Fibroblast of upper back skin (primary cell): Measurements from ENCODE around the gene S100A2.

Experiments used
- DNase-seq: peaks from one replicate; pipeline ENCODE4 v3.0.0-alpha.2; 2013

Gene S100A2

DNA sequence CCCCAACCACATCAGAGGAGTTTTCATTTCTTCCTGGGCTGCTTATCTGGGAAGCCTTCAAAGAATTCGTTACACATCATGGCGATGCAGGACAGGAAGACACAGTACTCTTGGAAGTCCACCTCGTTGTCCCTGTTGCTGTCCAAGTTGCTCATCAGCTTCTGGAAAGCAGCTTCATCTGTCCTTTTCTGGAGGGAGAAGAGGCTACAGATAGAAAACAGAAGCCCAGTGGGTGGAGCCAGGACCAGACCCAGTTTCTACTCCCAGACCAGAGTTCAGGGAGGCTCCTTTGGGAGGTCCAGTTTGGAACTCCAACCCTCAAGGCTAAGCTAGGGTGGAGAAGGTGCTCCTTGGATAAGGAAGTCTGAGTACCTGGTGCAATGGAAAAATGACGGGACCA, 21.9 kb downstream of the S100A2 start:
- no peak for DNase-seq

- DNase-seq: no peak
Measured at GRCh38 chr1:153542956-153543711, 22.5 kb downstream of the S100A2 start.

GRCh38 chr1:153541641-153542590, 23.7 kb downstream of the S100A2 start:
- DNase-seq: no peak

DNA sequence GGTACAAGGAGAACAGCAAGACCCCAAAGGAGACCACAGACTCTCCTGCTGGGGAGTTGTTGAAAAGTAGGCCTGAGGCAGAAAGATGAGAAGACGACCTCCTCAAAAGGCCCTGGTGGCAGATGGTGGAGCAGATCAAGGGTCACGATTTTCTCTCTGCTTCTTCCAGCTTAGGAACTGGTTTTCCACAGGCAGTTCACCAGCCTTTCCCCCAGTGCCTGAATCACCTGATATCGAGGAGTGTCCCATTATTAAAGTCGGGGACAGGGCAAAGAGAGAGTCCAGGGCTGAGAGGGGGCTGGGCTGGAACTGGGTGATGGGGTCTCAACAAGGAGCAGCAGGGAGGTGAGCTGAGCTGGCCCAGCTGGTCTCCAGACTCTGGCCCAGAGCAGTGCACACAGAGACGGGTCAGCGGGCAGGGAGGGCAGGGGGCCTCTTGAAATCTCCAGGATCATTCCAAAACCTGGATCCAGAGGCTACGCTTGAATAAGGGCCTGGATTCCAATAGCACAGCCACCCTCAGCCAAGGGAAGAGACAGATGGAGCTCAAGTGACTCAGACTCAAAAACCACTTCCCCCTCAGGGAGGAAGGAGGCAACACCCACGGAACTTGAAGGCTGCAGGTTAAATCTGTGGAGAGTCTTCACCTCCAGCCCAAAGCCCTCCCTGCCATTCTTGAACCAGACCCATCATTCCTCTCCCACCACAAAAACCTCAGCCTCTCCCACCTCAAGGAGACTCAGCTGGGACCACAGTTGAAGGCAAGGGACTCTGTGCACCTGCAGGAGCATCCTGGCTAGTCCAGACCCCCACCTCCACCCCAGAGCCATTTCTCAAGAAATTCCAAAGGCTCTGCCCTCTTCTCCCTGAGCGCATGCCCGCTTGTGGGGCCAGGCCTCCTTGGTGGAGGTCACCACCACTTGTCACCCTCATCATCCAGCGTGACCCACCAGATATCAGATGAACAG, 25.0 kb downstream of the S100A2 start, which contains the start of gene S100A5:
Gene S100A5 (minus strand): TSS at position 541 of the 968 bp plus-strand sequence. CDS start 743 bp downstream, outside the sequence.
- DNase-seq: peak; percentile 69

DNA sequence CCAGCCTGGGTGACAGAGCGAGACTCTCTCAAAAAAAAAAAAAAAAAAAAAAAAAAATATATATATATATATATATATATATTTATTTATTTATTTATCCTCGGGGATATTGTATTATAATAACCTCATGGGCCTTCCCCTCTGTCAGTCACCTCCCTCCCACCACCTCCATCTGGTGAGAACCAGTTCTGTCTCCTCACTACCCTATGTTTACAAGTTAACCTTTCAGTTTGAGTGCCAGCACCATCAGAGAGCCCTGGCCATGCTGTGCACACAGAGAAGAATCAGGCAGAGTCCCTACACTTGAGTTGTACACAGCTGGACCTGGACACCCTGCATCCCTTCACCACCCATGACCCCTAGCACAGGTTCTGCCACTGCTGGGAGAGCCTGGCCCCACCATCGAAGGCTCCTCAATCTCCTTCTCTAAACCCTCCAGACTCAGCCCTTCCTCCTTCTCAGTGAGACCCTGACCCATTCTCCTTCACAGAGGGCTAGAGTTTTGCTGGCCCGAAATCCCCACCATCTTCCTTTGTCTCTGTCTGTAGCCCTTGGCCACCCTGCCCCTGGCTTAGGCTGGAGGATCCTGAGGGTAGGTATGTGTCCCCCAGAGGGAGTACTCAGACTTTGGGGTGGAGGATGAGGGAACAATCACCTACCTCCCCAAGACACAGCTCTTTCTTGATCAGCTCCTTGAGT, 26.1 kb downstream of the S100A2 start:
- no peak for DNase-seq

DNA sequence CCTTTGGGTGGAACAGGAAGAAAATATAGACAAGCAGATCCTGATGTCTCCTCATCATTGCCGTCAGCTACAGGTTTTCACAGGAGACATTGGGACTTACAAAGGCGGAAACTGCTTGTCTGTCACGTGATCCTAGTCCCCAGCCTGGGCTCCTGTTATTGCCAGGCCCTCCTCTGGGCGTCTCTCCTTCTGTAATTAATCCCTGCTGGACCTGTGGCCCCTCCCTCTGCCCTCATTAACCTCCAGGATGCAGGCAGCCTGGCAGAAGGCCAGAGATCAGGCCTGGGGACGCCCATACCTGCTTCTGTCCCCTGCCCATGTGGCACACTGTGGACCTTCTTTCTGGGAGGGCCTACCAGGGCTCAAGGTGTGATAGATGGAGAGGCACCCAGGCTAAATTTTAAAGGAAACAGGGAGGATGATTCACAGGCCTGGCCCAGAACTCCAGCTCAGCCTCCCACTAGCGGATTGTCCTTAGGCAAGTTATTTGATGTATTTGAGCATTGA, 27.3 kb downstream of the S100A2 start:
- DNase-seq: no peak

- no peak for DNase-seq
Measured at GRCh38 chr1:153537376-153537730, 28.3 kb downstream of the S100A2 start.

DNA sequence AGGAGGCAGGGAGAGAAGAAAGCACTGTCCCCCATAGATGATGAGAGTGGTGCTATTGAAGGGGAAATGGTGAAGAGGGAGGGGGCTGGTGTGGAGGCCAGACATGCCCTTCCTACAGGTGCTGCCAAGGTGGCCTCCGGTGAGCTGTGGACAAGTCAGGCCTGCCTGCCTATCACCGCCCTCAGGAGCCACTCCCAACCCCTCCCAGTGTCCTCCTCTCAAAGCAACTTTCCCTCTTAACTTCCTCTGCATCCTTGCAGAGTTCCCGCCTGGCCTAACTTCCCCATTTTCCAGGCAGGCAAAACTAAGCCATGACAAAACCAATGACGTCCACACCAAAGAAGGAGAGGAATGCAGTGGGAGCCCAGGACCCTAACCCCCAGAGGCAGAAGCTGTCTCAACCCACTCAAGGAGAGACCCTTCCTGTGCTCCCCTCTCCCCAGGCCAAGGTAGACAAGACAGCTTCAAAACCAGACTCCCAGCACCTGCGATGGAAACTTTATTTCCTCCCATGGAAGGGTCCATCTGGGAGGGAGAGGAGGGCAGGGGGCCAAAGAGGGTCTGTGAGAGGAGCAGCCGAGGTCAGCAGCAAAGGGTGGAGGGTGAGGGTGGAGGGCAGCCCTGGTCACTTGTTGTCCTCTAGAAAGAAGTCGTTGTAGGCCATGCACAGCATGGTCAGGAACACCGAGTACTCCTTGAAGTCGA, 28.8 kb downstream of the S100A2 start:
- no peak for DNase-seq

- peak; percentile 85 for DNase-seq
Measured at GRCh38 chr1:153536012-153536670, 29.5 kb downstream of the S100A2 start.

DNA sequence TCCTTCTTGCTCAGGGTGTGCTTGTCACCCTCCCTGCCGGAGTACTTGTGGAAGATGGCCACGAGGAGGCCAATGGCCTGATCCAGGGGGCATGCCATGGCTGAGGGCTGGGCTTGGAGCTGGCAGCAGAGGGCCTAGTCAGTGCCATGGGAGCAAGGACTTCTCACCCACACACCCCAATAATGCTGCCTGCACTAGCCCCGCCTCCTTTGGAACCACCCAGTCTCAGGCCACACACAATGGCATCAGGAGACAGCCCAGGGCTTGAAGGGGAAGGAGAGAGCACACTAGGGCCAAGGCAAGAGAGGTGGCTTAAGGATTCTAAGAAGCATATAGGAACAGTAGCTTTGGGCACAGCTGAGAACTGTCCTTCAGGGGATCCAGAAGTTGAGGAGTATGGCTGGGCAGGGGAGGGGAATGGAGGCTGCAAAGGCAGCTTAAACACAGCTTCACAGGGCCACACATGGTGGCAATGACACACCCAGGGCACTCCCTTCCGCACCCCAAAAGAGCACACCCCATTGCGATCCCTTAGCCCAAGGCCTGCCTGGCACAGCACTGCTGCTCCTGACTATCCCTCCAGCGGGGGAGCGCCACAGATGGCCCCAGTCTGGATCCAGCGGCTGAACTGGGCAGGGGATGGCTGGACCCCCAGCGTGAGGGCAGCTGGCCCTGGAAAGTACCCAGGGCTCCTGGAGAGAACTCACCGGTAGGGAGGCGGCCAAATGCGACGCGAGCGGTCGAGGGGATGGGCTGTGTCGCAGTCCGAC, 30.2 kb downstream of the S100A2 start, which contains the start of gene S100A6:
Gene S100A6 (minus strand): TSS at position 750 of the 770 bp plus-strand sequence. CDS start 652 bp downstream, at position 98.
- DNase-seq: no peak

- no peak for DNase-seq
Measured at GRCh38 chr1:153534925-153535241, 30.8 kb downstream of the S100A2 start.

DNA sequence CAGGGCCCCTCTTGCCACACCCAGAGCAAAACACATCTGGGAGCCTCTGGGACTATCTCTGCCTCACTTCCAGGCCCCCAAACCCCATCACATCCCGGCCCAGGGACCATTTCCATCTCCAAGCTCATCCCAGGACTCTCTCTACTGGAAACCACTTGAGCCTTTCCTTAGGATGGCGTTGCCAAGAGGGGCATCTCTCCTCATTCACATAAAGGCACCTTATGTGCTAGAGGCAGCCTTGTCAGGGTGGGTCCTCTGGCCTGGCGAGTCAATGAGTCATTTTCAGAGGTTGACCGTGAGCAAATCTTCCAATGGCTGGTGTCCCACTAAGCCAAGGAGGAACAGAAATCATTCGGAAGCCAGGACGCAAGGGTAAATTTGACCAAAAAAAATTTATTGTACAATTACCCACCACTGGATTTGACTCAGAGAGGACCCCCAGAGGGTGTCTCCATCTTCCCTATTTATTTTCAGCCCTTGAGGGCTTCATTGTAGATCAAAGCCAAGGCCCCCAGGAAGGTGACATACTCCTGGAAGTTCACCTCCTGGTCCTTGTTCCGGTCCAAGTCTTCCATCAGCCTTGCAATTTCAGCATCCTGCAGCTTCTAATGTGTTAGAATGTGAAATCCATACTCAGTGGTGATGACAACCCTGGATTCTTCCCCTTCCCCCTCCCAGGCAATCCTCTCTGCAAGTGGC, 31.3 kb downstream of the S100A2 start:
- no peak for DNase-seq

GRCh38 chr1:153533689-153534201, 31.9 kb downstream of the S100A2 start:
- DNase-seq: peak; percentile 94

- DNase-seq: peak; percentile 88
Measured at GRCh38 chr1:153532769-153533599, 32.7 kb downstream of the S100A2 start.

GRCh38 chr1:153532181-153532580, 33.5 kb downstream of the S100A2 start:
- DNase-seq: no peak

DNA sequence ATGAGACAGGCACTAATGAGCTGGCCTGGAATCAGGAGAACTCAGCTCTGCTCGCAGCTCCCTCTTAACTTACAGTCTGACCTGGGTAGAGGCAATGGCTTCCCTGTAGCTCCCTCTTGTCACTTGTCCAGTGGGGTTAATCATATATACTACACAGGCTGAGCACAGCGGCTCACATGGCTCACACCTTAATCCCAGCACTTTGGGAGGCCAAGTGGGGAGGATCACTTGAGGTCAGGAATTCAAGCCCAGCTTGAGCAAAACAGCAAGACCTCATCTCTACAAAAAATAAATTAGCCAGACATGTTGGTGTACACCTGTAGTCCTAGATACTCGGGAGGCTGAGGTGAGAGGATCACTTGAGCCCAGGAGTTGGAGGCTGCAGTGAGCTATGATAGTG, 34.0 kb downstream of the S100A2 start:
- no peak for DNase-seq

GRCh38 chr1:153527683-153528040, 38.0 kb downstream of the S100A2 start:
- DNase-seq: no peak
